H9 (cell line): ENCODE results near the gene SYNGAP1. TPM values are rescaled to one million over a fixed set of nuclear protein-coding genes. Genes with fewer than 3 reads are reported as not detected.
"Not testable (repeated sequence)": the region's sequence is repeated elsewhere in the genome, so short reads cannot be mapped to it uniquely, and the experiment has no call there.

Experiments
- DNase-seq: peaks from one replicate; pipeline ENCODE4 v3.0.0-alpha.2; 2017
- H2AFZ ChIP-seq: one replicate; pipeline ENCODE4 v1.6.1; 2013; ENCODE audit warnings: mild to moderate bottlenecking, low read length, control low read depth, moderate library complexity
- H2AK5ac ChIP-seq: 2 replicates; pipeline ENCODE4 v1.6.1; 2013; ENCODE audit warnings: low read length, control low read depth, mixed read lengths; ENCODE audit not compliant: insufficient read length
- H2BK120ac ChIP-seq: one replicate; pipeline ENCODE4 v1.6.1; 2013; ENCODE audit warnings: low read depth, mild to moderate bottlenecking, low read length, control low read depth, inconsistent platforms; ENCODE audit not compliant: poor library complexity, severe bottlenecking
- H2BK12ac ChIP-seq: 2 replicates; pipeline ENCODE4 v1.6.1; 2013; ENCODE audit warnings: low read length, control low read depth, mixed read lengths, low read depth; ENCODE audit not compliant: insufficient read length
- H2BK15ac ChIP-seq: 2 replicates; pipeline ENCODE4 v1.6.1; 2013; ENCODE audit warnings: low read depth, low read length, control low read depth
- H2BK20ac ChIP-seq: one replicate; pipeline ENCODE4 v1.6.1; 2013; ENCODE audit warnings: low read depth, mild to moderate bottlenecking, low read length, control low read depth, inconsistent platforms; ENCODE audit not compliant: poor library complexity, severe bottlenecking
- H2BK5ac ChIP-seq: 2 replicates; pipeline ENCODE4 v1.6.1; 2013; ENCODE audit warnings: low read length, control low read depth, mixed read lengths; ENCODE audit not compliant: insufficient read length
- H3K14ac ChIP-seq: 2 replicates; pipeline ENCODE4 v1.6.1; 2013; ENCODE audit warnings: low read length, control low read depth; ENCODE audit not compliant: insufficient read depth
- H3K18ac ChIP-seq: 2 replicates; pipeline ENCODE4 v1.6.1; 2013; ENCODE audit warnings: low read depth, mild to moderate bottlenecking, mixed read lengths, low read length, control low read depth; ENCODE audit not compliant: insufficient read length
- H3K23ac ChIP-seq: 2 replicates; pipeline ENCODE4 v1.6.1; 2013; ENCODE audit warnings: low read length, control low read depth, mixed read lengths, low read depth; ENCODE audit not compliant: insufficient read length
- H3K23me2 ChIP-seq: 2 replicates; pipeline ENCODE4 v1.6.1; 2013; ENCODE audit warnings: low read depth, mild to moderate bottlenecking, mixed read lengths, low read length, control low read depth; ENCODE audit not compliant: insufficient read length, poor library complexity, severe bottlenecking
- H3K27ac ChIP-seq: 2 replicates; pipeline ENCODE4 v1.5.1; 2013; ENCODE audit warnings: low read length, control low read depth, mixed read lengths, low read depth; ENCODE audit not compliant: insufficient read length
- H3K27me3 ChIP-seq: 2 replicates; pipeline ENCODE4 v1.6.1; 2013; ENCODE audit warnings: low read length, control low read depth, inconsistent platforms; ENCODE audit not compliant: insufficient read depth
- H3K4ac ChIP-seq: 2 replicates; pipeline ENCODE4 v1.6.1; 2013; ENCODE audit warnings: low read depth, mild to moderate bottlenecking, control low read depth, inconsistent platforms, low read length, moderate library complexity
- H3K4me1 ChIP-seq: 2 replicates; pipeline ENCODE4 v1.6.1; 2013; ENCODE audit warnings: low read length, control low read depth, inconsistent platforms; ENCODE audit not compliant: insufficient read depth
- H3K4me2 ChIP-seq: 2 replicates; pipeline ENCODE4 v1.6.1; 2013; ENCODE audit warnings: low read length, control low read depth, mixed read lengths; ENCODE audit not compliant: insufficient read length, insufficient read depth
- H3K56ac ChIP-seq: 2 replicates; pipeline ENCODE4 v1.6.1; 2013; ENCODE audit warnings: low read depth, mild to moderate bottlenecking, mixed read lengths, low read length, control low read depth; ENCODE audit not compliant: insufficient read length
- H3K79me1 ChIP-seq: 2 replicates; pipeline ENCODE4 v1.6.1; 2013; ENCODE audit warnings: low read depth, mild to moderate bottlenecking, moderate library complexity, low read length, control low read depth, inconsistent platforms; ENCODE audit not compliant: insufficient read depth, poor library complexity, severe bottlenecking
- H3K79me2 ChIP-seq: 2 replicates; pipeline ENCODE4 v1.6.1; 2013; ENCODE audit warnings: low read length, control low read depth, inconsistent platforms; ENCODE audit not compliant: insufficient read depth
- H3K9ac ChIP-seq: 2 replicates; pipeline ENCODE4 v1.6.1; 2013; ENCODE audit warnings: low read length, control low read depth, mixed read lengths; ENCODE audit not compliant: insufficient read length; ENCODE audit errors: extremely low read depth
- H3K9me3 ChIP-seq: one replicate; pipeline ENCODE4 v1.6.1; 2013; ENCODE audit warnings: low read depth, low read length, inconsistent platforms; ENCODE audit not compliant: control insufficient read depth
- H3T11ph ChIP-seq: one replicate; pipeline ENCODE4 v1.6.1; 2013; ENCODE audit warnings: mild to moderate bottlenecking, low read length, control low read depth, inconsistent platforms
- H4K20me1 ChIP-seq: one replicate; pipeline ENCODE4 v1.6.1; 2013; ENCODE audit not compliant: control insufficient read depth, insufficient read length, insufficient read depth
- H4K5ac ChIP-seq: 2 replicates; pipeline ENCODE4 v1.6.1; 2013; ENCODE audit warnings: low read depth, mild to moderate bottlenecking, mixed read lengths, low read length, control low read depth; ENCODE audit not compliant: insufficient read length
- H4K8ac ChIP-seq: replicated peaks from 2 replicates; pipeline ENCODE4 v1.6.1; 2013; ENCODE audit warnings: low read length, control low read depth, mixed read lengths, low read depth; ENCODE audit not compliant: insufficient read length
- H4K91ac ChIP-seq: 2 replicates; pipeline ENCODE4 v1.6.1; 2013; ENCODE audit warnings: low read depth, mild to moderate bottlenecking, moderate library complexity, mixed read lengths, low read length, control low read depth; ENCODE audit not compliant: insufficient read length
- H3K27ac Mint-ChIP-seq, 3 experiments: 2 replicates in 2 of 3; 3 replicates in 1 of 3; pipeline ENCODE4 v1.8.0; 2020 to 2021; ENCODE audit warnings: mixed read lengths in 3 of 3, mild to moderate bottlenecking in 1 of 3, moderate library complexity in 1 of 3
- H3K27me3 Mint-ChIP-seq: 2 replicates; pipeline ENCODE4 v1.8.0; 2021; ENCODE audit warnings: low read depth, mild to moderate bottlenecking, moderate library complexity, mixed read lengths
- H3K36me3 Mint-ChIP-seq, 3 experiments: 2 replicates in 2 of 3; 3 replicates in 1 of 3; pipeline ENCODE4 v1.8.0; 2020 to 2021; ENCODE audit warnings: low read depth in 3 of 3, mixed read lengths in 3 of 3; ENCODE audit not compliant: insufficient read depth in 1 of 3
- H3K4me1 Mint-ChIP-seq, 2 experiments: 2 replicates each; pipeline ENCODE4 v1.8.0; 2020; ENCODE audit warnings: mixed read lengths in 2 of 2
- H3K4me3 Mint-ChIP-seq, 2 experiments: 2 replicates in 1 of 2; 3 replicates in 1 of 2; pipeline ENCODE4 v1.8.0; 2020 to 2021; ENCODE audit warnings: mild to moderate bottlenecking in 2 of 2, mixed read lengths in 2 of 2, moderate library complexity in 1 of 2
- H3K9me3 Mint-ChIP-seq, 2 experiments: 2 replicates in 1 of 2; 3 replicates in 1 of 2; pipeline ENCODE4 v1.8.0; 2020; ENCODE audit warnings: mild to moderate bottlenecking in 2 of 2, mixed read lengths in 2 of 2, moderate library complexity in 1 of 2
- WGBS: extraction: QIAGEN DNeasy Blood & Tissue Kit; methylation state at CpG from one replicate; pipeline ENCODE4 v1.1.7; 2013; ENCODE audit warnings: missing lambda C conversion rate, low lambda C conversion rate, mixed read lengths; ENCODE audit not compliant: insufficient read length; ENCODE audit errors: extremely low coverage; 5-methylcytosine and 5-hydroxymethylcytosine counted together
- total RNA-seq: library from RNA; stranded (reverse); gene quantifications from 2 replicates; pipeline ENCODE4 v1.2.1, GENCODE V29; 2021

Gene SYNGAP1
- total RNA-seq, 1 experiment from 2014 or later = 121 TPM

DNA sequence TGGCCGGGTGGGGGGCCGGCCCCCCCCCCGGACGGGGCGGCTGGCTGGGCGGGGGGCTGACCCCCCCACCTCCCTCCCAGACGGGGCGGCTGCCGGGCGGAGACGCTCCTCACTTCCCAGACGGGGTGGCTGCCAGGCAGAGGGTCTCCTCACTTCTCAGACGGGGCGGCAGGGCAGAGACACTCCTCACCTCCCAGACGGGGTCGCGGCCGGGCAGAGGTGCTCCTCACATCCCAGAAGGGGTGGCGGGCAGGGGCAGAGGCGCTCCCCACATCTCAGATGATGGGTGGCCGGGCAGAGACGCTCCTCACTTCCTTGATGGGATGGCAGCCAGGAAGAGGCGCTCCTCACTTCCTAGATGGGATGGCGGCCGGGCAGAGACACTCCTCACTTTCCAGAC, 65.8 kb downstream of the SYNGAP1 start:
- not testable (repeated sequence) for H3T11ph ChIP-seq, H3K56ac ChIP-seq, DNase-seq, H3K14ac ChIP-seq, H3K36me3 Mint-ChIP-seq, H2AFZ ChIP-seq, H3K4me1 ChIP-seq, H3K9me3 ChIP-seq, H3K23me2 ChIP-seq, H4K5ac ChIP-seq, H2BK20ac ChIP-seq, H2AK5ac ChIP-seq, H3K18ac ChIP-seq, H4K20me1 ChIP-seq, H2BK15ac ChIP-seq, H3K9ac ChIP-seq, H3K4me2 ChIP-seq, H3K79me2 ChIP-seq, H3K27ac ChIP-seq, H3K23ac ChIP-seq, H2BK12ac ChIP-seq, H2BK5ac ChIP-seq, H3K27me3 ChIP-seq, H3K4me3 Mint-ChIP-seq, H4K8ac ChIP-seq, H3K4me1 Mint-ChIP-seq, H3K27ac Mint-ChIP-seq, H2BK120ac ChIP-seq, H3K4ac ChIP-seq, H3K79me1 ChIP-seq, H4K91ac ChIP-seq
- Mint-ChIP-seq H3K27me3 (peaks cover 23% of the 10 kb centered on the region), H3K9me3 (peaks cover 4 to 16% of the 10 kb centered on the region in 2 experiments)
- WGBS = no CpG with 5 or more reads among the region's 25 CpGs
